Inferior parietal cortex (tissue), 1 donor: Measurements from ENCODE around the gene GABRA4.
A peak's percentile ranks its signal among the peaks of the same experiment; 100 is the strongest.

Source experiments
- DNase-seq: peaks from one replicate; pipeline ENCODE4 v3.0.0-alpha.2; 2016; ENCODE audit errors: extremely low spot score

The GABRA4 gene

DNA sequence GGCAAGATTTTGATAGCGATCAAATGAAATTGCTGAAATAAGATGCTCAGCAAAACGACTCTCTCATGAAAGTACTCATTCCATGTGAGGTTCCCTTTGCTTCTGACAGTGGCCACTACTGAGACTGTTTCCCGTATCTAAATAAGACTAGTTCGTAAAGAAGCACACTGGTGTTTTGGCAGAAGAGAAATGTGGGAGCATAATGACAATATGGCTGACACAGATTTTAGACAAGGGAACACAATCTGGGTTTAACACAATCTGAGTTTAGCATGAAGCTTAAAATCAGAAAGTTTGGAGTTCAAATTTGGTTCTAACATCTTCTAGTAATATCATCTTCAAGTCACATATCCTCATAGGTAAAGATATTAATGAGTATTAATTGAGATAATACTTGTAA lies 13.7 kb downstream of the GABRA4 start:
- DNase-seq, result no peak

DNA sequence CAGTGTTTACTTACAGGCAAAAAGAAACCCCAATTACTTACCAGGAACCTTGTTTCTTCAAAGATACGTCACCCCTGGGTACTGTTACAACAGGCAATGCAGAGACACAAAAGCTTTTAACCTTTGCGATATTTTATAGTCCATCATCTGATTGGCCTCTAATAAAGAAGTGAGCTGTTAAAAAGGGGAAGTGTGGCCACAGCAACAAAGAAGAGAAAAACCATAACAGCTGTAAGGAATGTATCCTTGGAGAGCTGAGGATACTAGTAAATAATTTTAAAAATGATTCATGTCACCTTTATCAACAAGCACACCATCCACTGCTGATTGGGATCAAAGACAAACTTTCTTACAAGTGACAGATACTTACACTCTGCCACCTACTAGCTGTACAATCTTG lies 14.1 kb downstream of the GABRA4 start:
- DNase-seq, result no peak

DNA sequence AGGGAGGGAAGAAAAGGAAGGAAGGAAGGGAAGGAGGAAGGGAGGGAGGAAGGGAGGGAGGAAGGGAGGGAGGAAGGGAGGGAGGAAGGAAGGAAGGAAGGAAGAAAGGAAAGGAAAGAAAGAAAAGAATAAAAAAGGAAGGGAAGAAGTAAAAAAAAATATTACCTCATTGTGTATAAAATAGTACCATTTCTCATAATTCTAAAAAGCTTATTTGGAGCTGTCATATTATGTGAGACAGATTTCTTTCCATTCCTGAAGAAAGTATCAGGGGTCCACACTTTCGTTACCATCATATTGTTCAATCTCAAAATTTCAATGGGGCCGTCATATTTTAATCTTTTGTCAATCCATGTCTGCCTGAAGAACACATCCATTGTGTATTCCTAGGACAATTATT lies 16.1 kb downstream of the GABRA4 start:
- no peak for DNase-seq

DNA sequence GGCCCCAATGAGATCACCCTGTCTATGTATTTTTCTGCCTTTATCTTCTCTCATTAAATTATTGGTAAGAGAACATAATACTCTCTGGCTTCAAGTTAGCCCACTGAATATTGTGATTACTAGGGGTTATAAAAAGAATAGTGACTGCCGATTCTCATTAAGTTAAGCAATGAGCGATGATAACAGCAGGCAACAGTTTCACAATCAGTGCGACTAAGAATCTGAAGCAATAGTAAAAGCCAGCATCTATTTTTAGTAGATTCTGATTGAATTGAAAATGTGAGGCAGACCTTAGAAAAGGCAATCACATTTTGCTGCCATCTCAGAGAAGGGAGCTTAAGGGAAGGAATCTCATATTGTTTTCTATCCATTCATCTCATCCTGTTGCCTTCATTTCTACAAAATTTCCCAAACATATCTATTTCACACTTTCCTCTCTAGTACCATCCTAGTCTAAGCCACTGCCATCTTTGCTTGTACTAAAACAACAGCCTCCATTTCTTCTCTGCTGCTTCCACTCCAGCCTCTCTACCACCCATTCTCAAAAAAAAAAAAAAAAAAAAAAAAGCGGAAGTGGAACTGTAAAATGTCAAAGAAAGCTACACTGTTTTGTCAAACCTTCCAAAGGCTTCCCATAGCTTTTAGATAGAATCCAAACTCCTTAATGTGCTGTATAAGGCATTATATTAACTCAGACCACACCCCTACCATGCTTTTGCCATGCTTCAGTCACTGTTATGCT lies 17.4 kb downstream of the GABRA4 start:
- no peak for DNase-seq

DNA sequence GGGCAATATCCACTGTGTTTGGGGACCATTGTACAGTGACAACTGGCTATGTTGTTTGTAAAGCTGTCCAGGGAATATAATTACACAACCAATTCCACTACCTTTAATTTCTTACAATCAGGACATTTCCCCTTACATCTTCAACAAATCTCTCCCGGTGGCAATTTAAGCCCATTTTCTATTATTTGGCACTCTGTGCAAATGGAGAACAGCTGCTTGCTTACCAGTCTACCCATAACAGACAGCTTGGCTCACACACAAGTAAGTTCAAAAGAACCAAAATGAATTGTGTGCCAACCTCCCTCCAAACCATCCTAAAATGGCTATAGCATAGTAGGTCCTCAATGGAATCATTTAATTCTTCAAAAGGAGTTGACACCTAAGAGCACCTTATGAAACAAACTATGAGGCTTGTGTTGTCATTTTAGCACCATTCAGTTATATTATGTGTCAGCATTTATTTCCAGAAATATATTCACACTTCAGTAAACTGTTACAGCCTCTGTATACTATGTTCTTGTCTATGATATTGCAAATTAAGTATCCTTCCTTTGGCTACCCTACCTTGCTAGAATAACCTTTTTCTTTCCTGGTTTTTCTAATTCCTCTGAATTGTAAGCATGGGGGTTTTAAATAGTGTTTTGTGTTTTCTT lies 18.4 kb downstream of the GABRA4 start:
- no peak for DNase-seq

DNA sequence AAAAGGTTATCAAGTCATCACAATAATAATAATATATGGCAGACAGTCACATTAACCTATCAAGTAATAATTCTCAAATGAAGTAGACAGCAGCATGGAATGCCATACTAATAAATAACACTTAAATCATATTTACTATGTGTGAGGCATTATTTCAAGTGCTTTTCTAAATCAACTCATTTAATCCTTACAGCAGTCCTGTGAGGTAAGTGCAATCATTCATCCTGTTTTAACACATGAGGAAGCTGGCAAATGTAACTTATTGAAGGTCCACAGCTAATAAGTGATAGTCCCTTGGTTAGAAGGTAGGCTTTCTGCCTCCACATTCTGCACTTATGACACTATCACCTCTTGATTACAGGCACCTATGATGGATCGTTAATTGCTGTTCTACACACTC lies 24.5 kb downstream of the GABRA4 start:
- no peak for DNase-seq

DNA sequence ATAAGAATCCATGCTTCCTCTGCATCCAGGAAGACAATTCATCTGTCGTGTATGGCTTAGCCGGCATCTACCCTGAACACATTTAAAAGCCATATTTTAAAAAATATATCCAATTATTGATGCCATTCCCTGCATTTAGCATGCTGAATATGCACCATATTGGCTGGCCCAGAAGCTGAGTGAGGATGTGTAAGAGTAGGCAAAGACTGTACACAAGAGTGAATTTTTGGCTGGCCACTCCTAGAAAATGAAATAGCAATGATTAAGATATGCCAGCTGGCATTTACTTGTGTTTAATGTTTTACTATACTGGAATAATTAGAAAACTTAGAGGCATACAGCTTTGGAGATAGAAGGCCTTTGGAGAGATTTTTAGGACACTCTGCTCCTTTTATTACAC lies 25.8 kb downstream of the GABRA4 start:
- DNase-seq, result no peak

DNA sequence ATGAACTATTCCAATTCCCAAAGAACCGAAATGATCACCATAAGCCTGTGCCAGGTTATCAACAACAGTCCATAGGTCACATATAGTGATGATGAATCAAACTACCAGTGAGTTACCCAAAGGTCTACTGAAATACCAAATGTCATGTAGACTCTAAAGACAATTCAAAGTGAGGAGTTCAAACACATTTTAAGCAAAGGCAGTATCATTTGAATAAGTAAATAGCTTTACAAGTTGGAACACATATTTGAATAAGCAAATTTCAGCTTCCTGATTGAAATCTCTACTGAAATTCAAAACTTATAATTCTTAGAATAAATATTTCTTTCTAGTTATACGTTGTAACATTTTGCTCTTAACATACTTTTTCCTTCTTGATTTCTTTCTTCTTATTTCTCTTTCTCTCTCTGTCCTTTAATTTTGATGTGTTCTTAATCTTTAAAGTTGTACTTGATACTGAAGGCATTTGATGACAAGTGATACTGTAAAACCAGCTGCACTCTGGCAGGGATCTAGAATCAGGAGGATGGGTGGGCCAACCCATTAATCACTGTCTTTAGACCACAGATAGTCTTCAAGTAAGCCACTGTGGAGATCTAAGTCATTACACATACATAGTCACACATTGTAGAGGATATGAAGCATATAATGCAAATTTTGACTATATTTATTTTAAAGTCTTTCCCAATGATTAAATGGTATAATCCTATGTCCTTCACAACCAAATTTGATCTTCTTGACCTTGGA lies 34.5 kb downstream of the GABRA4 start:
- no peak for DNase-seq

DNA sequence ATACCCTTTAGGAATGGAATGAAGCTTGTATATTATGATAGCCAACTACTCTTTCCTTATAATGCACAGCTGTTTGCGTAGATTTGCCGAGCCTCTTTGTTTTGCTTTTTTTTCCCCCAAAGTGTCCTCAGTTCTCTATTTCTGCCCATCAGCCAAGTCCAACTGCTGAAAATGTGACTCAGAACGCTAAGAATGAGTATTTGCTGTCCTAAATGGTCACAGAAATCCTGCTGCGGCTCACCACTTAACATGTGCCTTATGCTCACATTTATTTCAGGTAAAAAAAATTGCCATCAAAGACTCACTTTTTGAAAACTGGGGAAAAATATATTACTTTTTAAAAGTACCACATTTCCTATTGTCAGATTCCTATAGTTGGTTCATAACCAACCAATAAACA lies 36.9 kb downstream of the GABRA4 start:
- no peak for DNase-seq

DNA sequence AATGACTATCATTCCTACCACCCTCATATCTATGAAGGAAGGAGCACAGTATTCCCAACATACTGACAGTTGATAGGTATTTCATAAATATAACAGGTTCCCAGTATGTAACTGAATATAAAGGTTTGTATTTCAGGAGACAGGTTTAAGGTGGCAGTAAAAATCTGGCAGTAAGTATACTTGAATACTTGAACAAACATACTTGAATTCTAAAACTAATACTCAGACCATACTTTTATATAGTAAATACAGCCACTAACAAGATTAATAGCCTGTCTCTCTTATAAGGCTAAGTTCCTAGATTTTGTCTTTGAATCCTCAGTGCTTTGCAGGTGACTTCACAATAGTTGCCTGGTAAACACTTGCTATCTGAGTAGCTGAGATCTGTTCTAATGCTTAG lies 37.8 kb downstream of the GABRA4 start:
- DNase-seq, result no peak

DNA sequence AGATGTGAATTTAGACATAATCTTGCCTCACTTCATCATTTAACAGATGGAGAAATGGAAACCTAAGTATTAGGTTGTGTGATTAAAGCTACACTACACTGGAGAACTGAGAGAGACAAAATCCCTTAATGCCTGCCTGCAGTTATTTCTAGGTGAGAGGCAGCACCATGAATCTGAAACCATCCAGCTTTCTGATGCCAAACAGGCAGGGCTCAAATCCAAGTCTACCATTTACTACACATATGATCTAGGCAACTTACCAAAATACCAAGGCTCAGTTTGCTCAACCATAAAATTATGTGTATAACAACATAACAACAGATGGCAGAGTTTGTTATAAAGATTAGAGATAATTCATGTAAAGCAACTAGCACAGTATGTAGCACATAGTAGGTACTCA lies 38.7 kb downstream of the GABRA4 start:
- no peak for DNase-seq

DNA sequence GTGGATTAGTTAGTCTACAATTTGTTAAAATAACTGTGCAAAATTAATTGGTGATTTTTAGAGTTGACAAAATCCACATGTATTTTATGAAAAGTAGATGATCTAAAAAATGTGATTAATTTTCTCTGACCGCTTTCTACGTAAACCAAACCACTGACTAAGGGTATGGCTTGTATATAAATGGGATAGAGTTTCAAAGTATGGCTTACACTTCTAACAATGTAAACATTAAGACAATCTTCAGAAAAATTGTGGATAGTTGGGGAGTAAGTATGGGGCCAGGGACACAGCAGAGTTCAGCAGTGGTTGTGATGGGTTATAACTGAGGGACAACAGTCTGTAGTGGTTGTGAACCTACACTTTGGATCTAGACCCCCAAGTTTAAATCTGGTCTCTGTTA lies 39.8 kb downstream of the GABRA4 start:
- DNase-seq, result no peak

DNA sequence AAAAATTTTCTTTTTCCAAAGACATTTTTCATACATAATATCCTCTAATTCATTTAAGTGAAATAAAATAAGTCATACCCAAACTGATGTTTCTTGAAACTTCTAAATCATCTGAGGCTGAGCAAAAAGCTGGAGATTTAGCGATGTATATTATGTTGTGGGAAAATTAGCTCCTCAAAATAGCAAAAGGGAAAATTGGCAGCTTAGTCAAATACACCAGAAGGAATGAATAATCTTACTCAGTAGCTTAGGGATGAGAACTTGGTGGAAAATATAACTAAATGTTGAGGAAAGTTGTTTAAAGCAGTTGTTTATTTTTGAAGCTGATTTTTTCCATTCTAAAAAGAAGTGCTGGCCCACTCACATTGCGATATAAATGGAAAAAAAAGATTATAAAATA lies 40.9 kb downstream of the GABRA4 start:
- DNase-seq, result no peak

DNA sequence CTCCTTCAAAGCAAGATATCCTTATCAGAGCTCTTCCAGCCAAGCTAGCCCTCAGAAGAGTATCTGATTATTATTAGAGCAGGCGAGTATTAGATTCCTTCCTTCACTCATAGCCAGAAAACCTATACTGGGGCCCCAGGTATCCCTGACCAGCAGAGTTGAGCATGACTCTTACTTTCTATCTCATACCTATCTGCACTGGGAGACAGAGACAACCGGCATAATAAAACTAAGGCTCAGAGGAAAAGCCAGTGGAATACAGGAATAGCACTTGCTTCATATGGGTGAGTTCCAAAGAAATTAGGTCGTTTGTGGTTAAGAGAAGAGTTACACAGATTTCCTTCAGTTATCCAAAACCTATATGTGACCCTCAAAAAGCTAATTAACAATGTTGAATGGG lies 42.6 kb downstream of the GABRA4 start:
- DNase-seq, result no peak

DNA sequence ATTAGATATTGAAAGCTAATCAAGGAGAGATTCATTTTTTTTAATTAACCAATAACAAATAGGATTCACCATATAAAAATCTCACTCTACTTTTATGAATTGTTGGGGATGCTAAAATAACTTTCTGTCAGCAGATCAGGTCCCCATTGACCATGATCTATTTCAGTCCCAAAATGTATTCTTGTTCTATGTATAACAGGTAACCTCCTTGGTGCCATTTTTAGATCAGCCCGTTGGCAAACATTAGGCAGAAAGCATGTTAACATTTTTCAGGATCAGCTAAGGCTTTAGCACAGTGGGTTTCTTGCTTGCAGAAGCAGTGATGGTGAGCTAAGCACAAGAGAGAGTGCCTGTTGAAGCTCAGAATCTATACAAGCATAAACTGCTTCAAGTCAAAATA lies 43.6 kb downstream of the GABRA4 start:
- no peak for DNase-seq

DNA sequence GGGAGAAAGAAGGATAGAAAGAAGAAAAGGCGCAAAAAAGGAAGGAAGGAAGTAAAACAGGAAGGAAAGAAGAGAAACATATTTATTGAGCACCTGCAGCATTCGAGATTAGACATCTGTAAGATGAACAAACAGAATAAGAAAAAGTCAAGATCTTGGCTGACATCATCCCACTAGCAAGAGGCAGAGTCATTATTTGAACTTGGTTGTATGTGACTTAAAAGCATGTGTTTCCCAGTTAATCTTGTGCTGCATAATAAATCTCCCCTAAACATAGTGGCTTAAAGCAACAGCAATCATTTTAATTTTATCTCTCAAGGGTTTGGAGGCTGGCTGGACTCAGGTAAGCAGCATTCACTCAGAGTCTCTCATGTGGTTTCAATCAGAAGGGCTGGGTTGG lies 45.8 kb downstream of the GABRA4 start:
- DNase-seq, result no peak

DNA sequence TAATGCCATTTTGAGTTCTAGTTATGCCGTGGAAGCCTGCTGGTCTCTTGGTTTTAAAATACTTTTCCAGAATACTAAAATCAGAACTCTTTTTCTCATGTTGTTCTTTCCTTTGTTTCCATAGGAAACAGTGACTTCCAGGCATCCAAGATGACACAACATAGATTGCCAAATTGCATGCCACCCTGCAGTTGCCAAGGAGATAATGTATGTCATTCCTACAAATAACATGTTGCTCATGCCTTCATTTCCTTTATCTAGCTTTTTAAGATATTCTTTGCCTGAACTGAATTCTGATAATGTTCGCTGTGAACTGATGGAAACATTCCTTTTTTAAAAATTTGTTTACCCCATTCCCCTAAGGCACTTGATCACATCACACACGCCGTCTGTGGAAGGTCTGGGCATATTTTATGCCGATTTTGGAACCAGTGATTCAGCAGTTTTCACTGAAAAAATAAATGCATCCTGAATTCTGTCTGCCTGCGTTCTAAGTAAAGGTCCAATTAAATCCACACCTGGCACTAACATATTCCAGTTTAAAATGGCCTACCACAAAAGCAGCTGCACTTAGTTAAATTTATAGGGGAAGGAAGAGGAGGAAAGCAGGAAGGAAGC lies 46.4 kb downstream of the GABRA4 start:
- DNase-seq, result no peak

DNA sequence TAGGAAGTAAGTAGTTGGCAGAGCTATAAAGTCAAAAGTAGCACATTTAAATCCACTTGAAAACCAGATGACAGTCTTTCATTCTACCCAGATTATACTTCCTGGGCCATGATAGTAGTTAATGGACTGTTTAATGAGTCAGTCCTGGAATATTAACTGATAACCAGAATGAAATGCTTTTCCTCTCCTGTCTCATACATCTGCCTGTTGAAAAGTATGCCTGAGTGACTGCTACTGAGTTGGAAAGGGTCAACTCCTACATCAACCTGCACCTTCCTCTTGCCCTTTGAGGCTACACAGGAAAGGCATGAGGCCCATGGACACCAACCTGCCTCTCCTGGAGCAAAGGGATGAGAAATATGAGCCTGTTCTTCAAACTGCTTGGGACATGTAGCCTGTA lies 48.3 kb downstream of the GABRA4 start:
- no peak for DNase-seq

DNA sequence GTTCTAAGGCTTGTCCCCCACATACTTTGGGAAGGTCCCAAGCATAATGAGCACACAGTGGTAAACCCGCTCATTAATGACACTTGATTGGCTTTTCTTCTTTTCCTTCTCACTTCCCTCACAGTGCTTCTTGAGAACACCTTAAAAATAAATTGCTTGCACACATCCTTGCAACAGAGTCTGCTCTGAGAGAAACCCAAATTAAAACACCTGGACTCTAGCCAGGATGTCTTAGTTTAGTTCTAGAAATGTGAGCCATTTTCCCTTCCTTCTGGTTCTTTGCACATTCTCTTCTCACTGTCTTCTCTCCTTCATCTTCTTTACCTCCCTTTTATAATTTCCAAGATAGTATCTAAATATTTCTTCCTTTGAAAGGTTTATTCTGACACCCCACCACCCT lies 49.0 kb downstream of the GABRA4 start:
- no peak for DNase-seq

DNA sequence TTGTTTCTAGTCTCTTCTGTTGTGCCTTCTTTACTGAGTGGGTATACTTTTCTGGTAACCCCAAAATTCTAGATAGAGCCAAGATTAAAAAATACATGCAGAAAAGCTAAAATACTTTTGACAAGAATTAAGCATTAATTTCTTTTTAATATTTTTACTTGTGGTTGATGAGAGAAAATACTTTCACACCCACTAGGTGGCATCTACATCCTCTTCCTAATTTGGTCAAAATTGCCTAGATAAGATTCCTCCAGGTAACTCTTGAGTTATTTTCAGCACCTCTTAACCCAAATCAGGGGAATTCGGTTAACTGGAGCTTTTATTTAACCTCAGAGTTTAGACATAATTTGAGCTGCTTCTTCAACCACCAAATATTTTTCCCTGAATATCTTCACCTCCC lies 55.9 kb downstream of the GABRA4 start:
- no peak for DNase-seq

DNA sequence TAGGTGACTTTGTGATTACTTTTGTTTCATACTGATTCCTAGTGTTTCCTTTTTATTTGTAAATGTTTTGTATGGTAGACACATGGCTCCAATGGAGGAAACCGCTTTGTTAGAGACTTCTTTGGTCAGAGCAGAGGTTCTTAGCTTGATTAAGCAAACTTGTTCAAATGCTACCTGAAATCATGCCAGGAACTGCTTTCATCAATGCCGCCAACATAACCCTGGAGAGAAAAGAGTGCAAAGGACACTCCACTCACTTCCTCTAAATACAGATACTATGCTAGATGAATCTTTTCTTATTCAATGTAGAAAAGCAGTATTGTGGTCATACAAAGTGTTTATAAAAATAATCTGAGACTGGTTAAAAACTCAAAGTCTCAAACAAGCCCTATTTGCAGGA lies 58.7 kb downstream of the GABRA4 start:
- no peak for DNase-seq

DNA sequence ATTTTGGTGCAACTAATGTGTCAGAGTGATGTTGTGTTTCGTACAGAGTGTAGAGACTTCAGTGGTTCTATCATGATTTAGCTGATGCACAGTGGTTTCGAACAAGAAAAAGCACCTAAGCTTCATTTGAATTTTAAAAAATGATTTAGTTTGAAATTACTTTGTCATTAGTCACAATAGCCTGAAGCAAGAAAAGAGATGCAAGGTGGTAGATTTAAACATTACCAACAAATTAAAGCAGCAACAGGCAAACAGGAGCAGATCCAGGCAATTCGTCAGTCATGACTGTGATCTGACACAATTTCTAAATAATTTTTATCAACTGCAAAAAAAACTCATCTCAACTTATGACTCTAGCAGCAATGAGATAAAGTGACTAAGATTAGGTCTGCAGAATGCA lies 59.7 kb downstream of the GABRA4 start:
- DNase-seq, result no peak

DNA sequence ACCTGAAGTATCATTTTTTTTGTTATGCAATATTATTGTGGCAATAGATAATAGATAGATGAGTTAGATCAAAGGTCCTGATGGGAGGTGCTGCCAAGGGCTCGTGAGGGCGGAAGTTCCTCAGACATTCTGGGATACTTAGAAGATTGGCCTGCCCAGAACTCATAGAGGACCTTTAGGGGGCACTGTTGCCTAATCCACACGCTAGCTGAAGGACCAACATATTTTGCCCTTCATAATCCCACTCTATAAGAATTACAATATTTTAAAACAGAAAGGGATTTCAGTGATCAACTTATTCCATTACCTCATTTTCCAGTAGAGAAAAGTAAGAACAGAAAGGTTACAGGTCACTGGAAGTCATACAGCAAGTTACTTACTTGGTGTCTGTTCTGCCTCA lies 61.4 kb downstream of the GABRA4 start:
- peak; percentile 66 for DNase-seq
